AG09309 (cell line): ENCODE data around the gene EPHA7.

Experiments used
- DNase-seq: peaks from one replicate; pipeline ENCODE4 v3.0.0-alpha.2; 2010; ENCODE audit warnings: low read depth
- H3K4me3 ChIP-seq: 2 replicates; pipeline ENCODE4 v1.5.1; 2011; ENCODE audit warnings: mild to moderate bottlenecking, low read depth, low read length, moderate library complexity; ENCODE audit not compliant: control insufficient read depth
- TF ChIP-seq, protein P1 (sequence below): IDR thresholded peaks from 2 replicates; pipeline ENCODE4 v1.5.1; 2011; ENCODE audit warnings: mild to moderate bottlenecking, low read depth, low read length, inconsistent platforms; ENCODE audit not compliant: insufficient read depth, control insufficient read depth; ENCODE audit errors: missing control alignments

EPHA7 gene

DNA sequence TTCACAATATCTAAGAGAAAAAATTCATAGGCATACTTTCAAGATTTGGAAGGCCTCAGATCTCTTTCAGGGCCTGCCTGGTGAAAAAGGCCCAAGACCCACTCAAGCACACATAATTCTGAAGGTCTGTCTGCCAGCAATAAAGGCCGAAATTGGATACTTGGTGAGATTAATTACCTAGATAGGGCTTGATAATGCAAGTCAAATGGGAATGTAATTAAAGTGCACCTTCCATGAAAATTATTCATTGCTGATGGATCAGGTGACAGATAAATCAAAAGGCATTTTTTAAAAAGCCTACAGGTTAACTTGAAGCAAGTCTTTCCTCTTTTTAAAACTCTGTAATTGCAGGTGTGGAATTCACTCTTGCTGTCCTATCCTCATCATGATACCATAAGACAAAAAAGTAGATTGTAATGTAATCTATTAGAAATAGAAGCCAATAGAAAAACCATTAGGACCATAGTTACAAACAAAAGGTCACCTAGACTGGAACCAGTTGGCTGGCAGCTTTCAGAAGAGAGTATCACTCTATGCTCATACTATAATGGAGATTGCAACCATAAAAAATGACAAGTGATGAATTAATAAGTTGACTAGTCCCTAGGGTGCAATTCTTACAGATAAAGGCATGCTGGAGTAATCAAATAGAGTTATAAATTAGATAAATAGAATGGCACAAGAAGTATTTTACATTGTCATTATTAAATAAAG lies 77.3 kb downstream of the EPHA7 start:
- H3K4me3 ChIP-seq, result no peak overlapping the region
- DNase-seq, result no peak
- TF ChIP-seq, protein P1, sequence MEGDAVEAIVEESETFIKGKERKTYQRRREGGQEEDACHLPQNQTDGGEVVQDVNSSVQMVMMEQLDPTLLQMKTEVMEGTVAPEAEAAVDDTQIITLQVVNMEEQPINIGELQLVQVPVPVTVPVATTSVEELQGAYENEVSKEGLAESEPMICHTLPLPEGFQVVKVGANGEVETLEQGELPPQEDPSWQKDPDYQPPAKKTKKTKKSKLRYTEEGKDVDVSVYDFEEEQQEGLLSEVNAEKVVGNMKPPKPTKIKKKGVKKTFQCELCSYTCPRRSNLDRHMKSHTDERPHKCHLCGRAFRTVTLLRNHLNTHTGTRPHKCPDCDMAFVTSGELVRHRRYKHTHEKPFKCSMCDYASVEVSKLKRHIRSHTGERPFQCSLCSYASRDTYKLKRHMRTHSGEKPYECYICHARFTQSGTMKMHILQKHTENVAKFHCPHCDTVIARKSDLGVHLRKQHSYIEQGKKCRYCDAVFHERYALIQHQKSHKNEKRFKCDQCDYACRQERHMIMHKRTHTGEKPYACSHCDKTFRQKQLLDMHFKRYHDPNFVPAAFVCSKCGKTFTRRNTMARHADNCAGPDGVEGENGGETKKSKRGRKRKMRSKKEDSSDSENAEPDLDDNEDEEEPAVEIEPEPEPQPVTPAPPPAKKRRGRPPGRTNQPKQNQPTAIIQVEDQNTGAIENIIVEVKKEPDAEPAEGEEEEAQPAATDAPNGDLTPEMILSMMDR, result no peak

DNA sequence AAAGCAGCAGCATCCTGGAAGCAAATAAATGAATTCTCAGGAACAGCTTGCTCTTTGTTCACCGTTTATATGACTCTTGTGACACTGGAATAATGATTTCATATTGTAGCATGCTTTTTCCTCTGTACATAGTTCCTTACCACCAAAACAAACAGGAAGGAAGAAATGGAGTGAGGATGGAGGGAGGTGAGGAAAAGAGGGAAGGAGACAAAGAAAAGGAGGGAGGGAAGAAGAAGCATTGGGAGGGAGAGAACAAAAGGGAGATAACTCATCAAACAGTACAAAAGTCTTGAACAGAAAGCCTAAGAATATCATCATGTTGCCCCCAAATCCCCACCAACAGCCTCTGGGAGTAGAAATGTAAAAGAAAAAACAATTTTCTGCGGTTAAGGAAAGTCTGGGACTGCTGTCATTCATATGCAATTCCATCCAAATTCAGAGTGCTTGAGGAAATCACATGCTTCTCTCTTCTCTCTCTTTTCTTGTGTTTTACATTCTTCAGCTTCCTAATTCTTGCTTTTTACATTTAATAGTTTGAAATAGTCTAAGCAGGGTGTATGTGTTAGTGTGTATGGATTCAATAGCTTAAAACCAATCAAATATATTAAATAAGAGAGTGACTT lies 81.5 kb downstream of the EPHA7 start:
- TF ChIP-seq, protein P1, result no peak
- no peak overlapping the region for H3K4me3 ChIP-seq
- no peak for DNase-seq

DNA sequence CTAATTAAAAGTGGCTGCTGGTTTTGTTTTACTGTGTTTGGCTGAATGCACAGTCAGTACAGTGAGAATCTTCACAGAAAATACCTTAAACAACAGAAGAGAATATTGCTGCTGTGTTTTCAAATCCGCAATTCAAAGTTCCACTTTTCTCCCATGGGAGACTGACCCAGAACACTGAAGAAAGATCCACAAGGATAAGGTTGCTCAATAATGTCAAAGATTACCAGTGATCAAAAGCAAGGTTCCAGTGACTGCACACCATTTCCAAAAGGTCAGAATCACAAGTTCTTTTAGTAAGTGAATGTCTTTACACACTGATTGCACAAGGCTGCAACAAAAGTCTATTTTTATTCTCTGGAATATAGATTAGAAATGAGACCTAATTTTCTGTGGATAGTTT lies 82.3 kb downstream of the EPHA7 start:
- H3K4me3 ChIP-seq, result no peak overlapping the region
- TF ChIP-seq, protein P1, result no peak

DNA sequence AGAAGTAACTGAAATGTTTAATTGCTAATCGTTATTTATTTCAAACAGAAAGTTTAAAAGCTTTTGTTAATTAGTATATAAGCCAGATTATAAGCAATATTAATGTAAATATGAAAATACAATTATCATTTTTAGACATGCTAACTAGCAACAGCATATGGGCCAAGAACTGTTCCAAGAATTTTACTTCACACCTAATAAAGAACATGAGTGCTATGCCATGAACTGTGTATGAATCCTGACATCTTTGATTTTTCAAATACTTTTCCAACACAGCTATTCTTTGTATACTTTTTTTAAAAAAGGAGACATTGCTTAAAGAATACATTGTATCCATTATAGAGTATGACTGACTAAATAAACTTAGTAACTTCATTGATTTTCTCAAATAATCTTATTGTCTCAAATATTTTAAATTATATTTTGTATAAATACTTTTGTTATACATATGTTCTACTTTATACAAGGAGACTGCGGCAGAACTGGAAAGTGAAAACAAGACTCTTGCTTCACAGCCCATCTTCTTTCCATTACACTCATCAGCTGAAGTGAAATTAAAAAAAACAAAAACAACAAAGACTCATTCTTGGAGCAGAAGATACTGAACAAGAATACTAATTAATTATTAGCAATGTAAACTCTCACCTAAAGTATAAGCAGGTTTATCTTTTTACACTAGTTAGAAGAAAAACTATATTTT lies 89.9 kb downstream of the EPHA7 start:
- TF ChIP-seq, protein P1, result no peak
- no peak overlapping the region for H3K4me3 ChIP-seq
- DNase-seq, result no peak

More for the DNA sequence above, 82.3 kb downstream of the EPHA7 start:
- no peak for DNase-seq

DNA sequence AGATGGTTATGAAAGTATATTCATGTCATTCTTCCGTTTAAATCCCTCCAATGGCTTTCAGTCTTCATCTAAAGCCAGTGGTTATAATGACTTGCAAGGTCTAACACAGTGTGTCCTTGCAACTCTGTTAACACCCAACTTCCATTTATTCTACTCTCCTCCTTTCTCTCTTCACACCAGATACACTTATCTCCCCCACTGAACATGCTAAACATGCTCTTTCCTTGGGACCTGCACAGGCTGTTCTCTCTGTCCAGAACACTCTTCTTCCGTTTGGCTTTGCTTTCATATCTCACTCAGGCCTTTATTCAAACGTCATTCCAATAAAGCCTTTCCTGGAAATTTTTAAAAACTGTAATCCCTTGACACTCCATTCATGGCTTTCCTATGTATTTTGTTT lies 91.5 kb downstream of the EPHA7 start:
- TF ChIP-seq, protein P1, result no peak
- no peak for DNase-seq

DNA sequence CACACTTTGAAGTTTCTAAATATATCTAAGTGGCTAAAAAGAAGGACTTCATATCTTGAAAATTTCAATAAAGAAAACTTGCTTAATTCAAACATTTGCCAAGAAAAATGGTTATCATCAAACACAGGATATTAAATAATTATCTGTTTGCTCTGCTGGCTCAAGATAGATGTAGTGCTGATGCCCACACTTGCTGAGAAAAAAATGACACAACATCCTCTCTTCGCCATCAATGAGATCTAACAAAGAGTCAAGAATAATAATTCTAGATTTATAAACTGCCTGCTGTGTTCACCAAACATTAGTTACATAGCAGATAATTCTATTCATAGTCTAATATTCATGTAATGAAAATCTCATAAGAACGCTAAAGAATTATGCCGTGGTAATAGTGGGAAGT lies 93.6 kb downstream of the EPHA7 start:
- no peak for DNase-seq
- TF ChIP-seq, protein P1, result no peak
- H3K4me3 ChIP-seq, result no peak overlapping the region

More for the DNA sequence above, 91.5 kb downstream of the EPHA7 start:
- H3K4me3 ChIP-seq, result no peak overlapping the region
